DOHH2 (cell line): ENCODE results near the gene SAMD4A.

ENCODE experiments used
- H3F3A ChIP-seq: fragments of 200-600 bp; sonication (generic), shearing (Covaris generic); 2 replicates; pipeline ENCODE4 v1.6.0; 2016; ENCODE audit warnings: antibody characterized with exemption, mild to moderate bottlenecking; ENCODE audit not compliant: control insufficient read depth, insufficient read depth
- H3K27ac ChIP-seq: fragments of 200-600 bp; sonication (generic); 2 replicates; pipeline ENCODE4 v1.5.1; 2014; ENCODE audit warnings: low read depth, mild to moderate bottlenecking, low read length, moderate library complexity
- H3K27me3 ChIP-seq: fragments of 200-600 bp; sonication (generic); 2 replicates; pipeline ENCODE4 v1.6.1; 2014; ENCODE audit warnings: mild to moderate bottlenecking, low read length, mixed read lengths; ENCODE audit not compliant: control insufficient read depth
- H3K36me3 ChIP-seq: fragments of 200-600 bp; sonication (generic); 2 replicates; pipeline ENCODE4 v1.6.1; 2014; ENCODE audit warnings: mild to moderate bottlenecking, low read length, moderate library complexity, mixed read lengths; ENCODE audit not compliant: control insufficient read depth
- H3K4me1 ChIP-seq: fragments of 200-600 bp; sonication (generic); 2 replicates; pipeline ENCODE4 v1.6.1; 2014; ENCODE audit warnings: mild to moderate bottlenecking, low read length, mixed read lengths; ENCODE audit not compliant: control insufficient read depth
- H3K4me2 ChIP-seq: fragments of 200-600 bp; sonication (generic); 2 replicates; pipeline ENCODE4 v1.6.0; 2014; ENCODE audit warnings: mild to moderate bottlenecking, low read length, moderate library complexity
- H3K4me3 ChIP-seq: fragments of 200-600 bp; sonication (generic); 2 replicates; pipeline ENCODE4 v1.5.1; 2014; ENCODE audit warnings: mild to moderate bottlenecking, low read length, mixed read lengths
- H3K79me2 ChIP-seq: fragments of 200-600 bp; sonication (generic); 2 replicates; pipeline ENCODE4 v1.6.1; 2014; ENCODE audit warnings: mild to moderate bottlenecking, low read length, mixed read lengths; ENCODE audit not compliant: control insufficient read depth
- H3K9me2 ChIP-seq: fragments of 200-600 bp; sonication (generic); replicated peaks from 2 replicates; pipeline ENCODE4 v1.6.1; 2014; ENCODE audit warnings: mild to moderate bottlenecking, low read length, mixed read lengths; ENCODE audit not compliant: control insufficient read depth
- H3K9me3 ChIP-seq: fragments of 200-600 bp; sonication (generic); 2 replicates; pipeline ENCODE4 v1.6.1; 2014; ENCODE audit warnings: antibody characterized with exemption, low read length, mixed read lengths; ENCODE audit not compliant: control insufficient read depth, insufficient read depth
- H4K20me1 ChIP-seq: fragments of 200-600 bp; sonication (generic); 2 replicates; pipeline ENCODE4 v1.6.0; 2014; ENCODE audit warnings: low read depth, mild to moderate bottlenecking, antibody characterized with exemption, low read length, moderate library complexity; ENCODE audit not compliant: control insufficient read depth, insufficient read depth
- EZH2phosphoT487 ChIP-seq: fragments of 200-600 bp; sonication (generic); IDR thresholded peaks from 2 replicates; pipeline ENCODE4 v1.6.1; 2017; ENCODE audit warnings: borderline replicate concordance, mild to moderate bottlenecking, antibody characterized with exemption, low read length, moderate library complexity, mixed read lengths
- TF ChIP-seq, protein P1 (sequence below): fragments of 200-600 bp; sonication (generic); IDR thresholded peaks from one replicate; pipeline ENCODE4 v1.5.1; 2014; ENCODE audit warnings: antibody characterized with exemption, mild to moderate bottlenecking, low read depth, low read length; ENCODE audit not compliant: poor library complexity, severe bottlenecking

SAMD4A gene

DNA sequence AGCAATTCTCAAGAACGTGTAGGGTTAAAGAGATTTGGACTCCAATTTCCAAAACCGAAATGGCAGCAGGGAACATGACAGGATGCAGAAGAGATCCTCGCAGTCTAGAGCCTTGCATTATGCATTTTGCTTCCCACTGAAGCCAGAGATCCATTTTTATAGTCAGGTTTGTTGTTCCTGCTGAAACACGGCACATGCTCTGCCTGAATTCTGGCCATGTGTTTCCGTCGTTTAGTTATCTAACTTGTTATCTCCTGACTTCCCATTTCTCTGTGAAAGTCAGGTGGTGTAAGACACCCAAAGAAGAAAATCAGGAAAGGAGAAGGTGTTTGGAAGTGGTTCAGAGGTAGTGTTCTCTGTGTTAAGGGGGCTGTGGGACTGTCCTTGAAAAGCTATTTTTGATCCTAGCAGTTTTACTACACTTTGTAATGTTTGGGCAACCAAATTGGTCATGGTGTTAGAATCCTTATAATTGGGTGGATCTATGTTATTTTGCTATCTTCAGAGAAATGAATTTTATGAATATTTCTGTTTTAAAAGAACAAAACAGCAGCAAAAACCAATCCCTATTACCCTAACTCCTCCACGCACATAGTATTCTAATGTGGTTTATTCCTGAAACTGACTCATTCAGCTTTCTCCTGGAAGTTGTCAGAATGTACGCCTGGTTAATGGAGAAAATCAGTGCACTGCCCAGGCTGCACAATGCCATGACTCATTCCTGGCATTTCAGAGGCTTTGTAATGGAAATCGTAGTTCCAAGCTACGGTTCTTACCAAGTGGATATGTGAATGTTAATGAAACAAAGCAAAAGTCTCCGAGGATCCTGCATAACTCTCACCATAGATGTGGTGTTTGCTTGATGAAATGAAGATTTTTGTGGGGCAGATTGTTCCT, 110.1 kb downstream of the SAMD4A start:
- Histone ChIP-seq H3K36me3 (no peaks in the 10 kb centered on the region), H4K20me1 (no peaks in the 10 kb centered on the region), H3K9me2 (no peaks in the 10 kb centered on the region), H3F3A (no peaks in the 10 kb centered on the region), H3K79me2 (no peaks in the 10 kb centered on the region), H3K9me3 (no peaks in the 10 kb centered on the region), H3K27ac (no peak overlapping the region), H3K27me3 (peaks cover 15% of the 10 kb centered on the region), H3K4me2 (no peak overlapping the region), H3K4me1 (no peaks in the 10 kb centered on the region), H3K4me3 (no peak overlapping the region)
- TF ChIP-seq, protein P1, sequence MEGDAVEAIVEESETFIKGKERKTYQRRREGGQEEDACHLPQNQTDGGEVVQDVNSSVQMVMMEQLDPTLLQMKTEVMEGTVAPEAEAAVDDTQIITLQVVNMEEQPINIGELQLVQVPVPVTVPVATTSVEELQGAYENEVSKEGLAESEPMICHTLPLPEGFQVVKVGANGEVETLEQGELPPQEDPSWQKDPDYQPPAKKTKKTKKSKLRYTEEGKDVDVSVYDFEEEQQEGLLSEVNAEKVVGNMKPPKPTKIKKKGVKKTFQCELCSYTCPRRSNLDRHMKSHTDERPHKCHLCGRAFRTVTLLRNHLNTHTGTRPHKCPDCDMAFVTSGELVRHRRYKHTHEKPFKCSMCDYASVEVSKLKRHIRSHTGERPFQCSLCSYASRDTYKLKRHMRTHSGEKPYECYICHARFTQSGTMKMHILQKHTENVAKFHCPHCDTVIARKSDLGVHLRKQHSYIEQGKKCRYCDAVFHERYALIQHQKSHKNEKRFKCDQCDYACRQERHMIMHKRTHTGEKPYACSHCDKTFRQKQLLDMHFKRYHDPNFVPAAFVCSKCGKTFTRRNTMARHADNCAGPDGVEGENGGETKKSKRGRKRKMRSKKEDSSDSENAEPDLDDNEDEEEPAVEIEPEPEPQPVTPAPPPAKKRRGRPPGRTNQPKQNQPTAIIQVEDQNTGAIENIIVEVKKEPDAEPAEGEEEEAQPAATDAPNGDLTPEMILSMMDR = no peak
- no peak for TF ChIP-seq EZH2phosphoT487

DNA sequence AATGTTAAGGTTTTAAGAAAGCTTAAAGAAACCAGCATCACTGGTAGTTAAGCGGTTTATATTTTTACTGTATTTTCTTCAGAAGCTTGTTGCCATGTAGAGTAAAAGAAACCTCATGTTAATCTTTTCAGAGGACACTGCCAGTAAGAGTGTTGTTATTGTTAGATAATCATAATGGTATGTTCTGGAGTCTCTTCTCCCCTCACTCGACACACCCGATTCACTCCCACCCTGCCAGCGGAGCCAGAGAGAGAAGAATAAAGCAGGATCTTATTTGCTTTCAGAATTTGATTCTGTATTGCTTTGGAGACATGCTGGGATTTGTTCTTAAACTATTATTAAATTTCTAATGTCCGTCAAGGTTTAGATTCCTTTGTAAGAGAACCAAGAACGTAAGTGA, 113.7 kb downstream of the SAMD4A start:
- no peak for TF ChIP-seq EZH2phosphoT487
- TF ChIP-seq, protein P1 = no peak
- Histone ChIP-seq H3K9me2 (no peaks in the 10 kb centered on the region), H3K9me3 (no peaks in the 10 kb centered on the region), H3K4me1 (no peaks in the 10 kb centered on the region), H3K27ac (no peak overlapping the region), H3K4me3 (no peak overlapping the region), H3K4me2 (no peak overlapping the region), H3K79me2 (no peaks in the 10 kb centered on the region), H4K20me1 (no peaks in the 10 kb centered on the region), H3K27me3 (no peaks in the 10 kb centered on the region), H3K36me3 (no peaks in the 10 kb centered on the region), H3F3A (no peaks in the 10 kb centered on the region)

DNA sequence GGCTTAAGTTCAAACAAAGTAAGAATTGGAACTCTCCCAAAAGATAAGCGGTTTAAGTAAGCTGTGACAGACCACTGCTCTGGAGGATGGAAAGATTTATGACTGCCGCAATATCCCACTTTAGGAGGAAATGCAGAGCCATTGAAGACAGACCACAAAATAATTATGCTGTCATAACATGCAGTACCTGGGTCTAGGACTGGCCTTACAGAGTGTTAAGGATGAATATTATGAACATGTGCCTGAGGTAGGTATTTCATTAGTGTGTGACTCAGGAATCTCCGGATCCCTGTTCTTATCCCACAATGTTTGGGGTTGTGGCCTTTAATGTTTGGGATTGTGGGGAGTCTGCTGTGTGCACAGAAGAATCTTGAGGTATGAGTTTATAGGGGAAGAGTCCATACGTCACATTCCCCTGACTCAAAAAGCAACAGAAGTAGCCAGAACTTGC, 114.9 kb downstream of the SAMD4A start:
- Histone ChIP-seq H3K9me2 (no peaks in the 10 kb centered on the region), H3K4me3 (no peak overlapping the region), H3K4me2 (no peak overlapping the region), H3K36me3 (no peaks in the 10 kb centered on the region), H3K27ac (no peak overlapping the region), H3F3A (no peaks in the 10 kb centered on the region), H3K27me3 (no peaks in the 10 kb centered on the region), H3K79me2 (no peaks in the 10 kb centered on the region), H3K9me3 (no peaks in the 10 kb centered on the region), H4K20me1 (no peaks in the 10 kb centered on the region), H3K4me1 (no peaks in the 10 kb centered on the region)
- TF ChIP-seq EZH2phosphoT487 = no peak
- TF ChIP-seq, protein P1 = no peak
